Osteoblast (primary cell): ENCODE measurements around the gene NFIA. TPM values are rescaled to one million over a fixed set of nuclear protein-coding genes. Genes with fewer than 3 reads are reported as not detected.

Experiments used
- DNase-seq: peaks from one replicate; pipeline ENCODE4 v3.0.0; 2011; ENCODE audit warnings: low spot score, mixed read lengths; ENCODE audit not compliant: insufficient read length; ENCODE audit errors: missing footprints
- H2AFZ ChIP-seq: 2 replicates; pipeline ENCODE4 v1.6.0; 2011; ENCODE audit warnings: mild to moderate bottlenecking, low read length
- H3K27ac ChIP-seq: 2 replicates; pipeline ENCODE4 v1.5.1; 2011; ENCODE audit warnings: mild to moderate bottlenecking, low read depth, low read length, moderate library complexity
- H3K27me3 ChIP-seq: 2 replicates; pipeline ENCODE4 v1.6.0; 2012; ENCODE audit warnings: mild to moderate bottlenecking, control low read depth, inconsistent platforms, low read length, moderate library complexity; ENCODE audit not compliant: insufficient read depth
- H3K36me3 ChIP-seq: 2 replicates; pipeline ENCODE4 v1.5.1; 2011; ENCODE audit warnings: mild to moderate bottlenecking, low read length, control low read depth, moderate library complexity; ENCODE audit not compliant: insufficient read depth
- H3K4me1 ChIP-seq: 2 replicates; pipeline ENCODE4 v1.5.1; 2011; ENCODE audit warnings: mild to moderate bottlenecking, low read length, control low read depth, moderate library complexity; ENCODE audit not compliant: insufficient read depth
- H3K4me2 ChIP-seq: 2 replicates; pipeline ENCODE4 v1.6.0; 2011; ENCODE audit warnings: mild to moderate bottlenecking, low read length; ENCODE audit not compliant: insufficient read depth
- H3K4me3 ChIP-seq: fragments of 200-600 bp; sonication (generic); 3 replicates; pipeline ENCODE4 v1.5.1; 2012; ENCODE audit warnings: mild to moderate bottlenecking, low read length, inconsistent platforms; ENCODE audit not compliant: insufficient read depth
- H3K79me2 ChIP-seq: 2 replicates; pipeline ENCODE4 v1.6.0; 2012; ENCODE audit warnings: mild to moderate bottlenecking, low read length, control low read depth, inconsistent platforms; ENCODE audit not compliant: insufficient read depth
- H3K9me3 ChIP-seq: 2 replicates; pipeline ENCODE4 v1.5.1; 2011; ENCODE audit warnings: low read depth, low read length, control low read depth
- H4K20me1 ChIP-seq: 2 replicates; pipeline ENCODE4 v1.6.0; 2012; ENCODE audit warnings: mild to moderate bottlenecking, low read length, control low read depth; ENCODE audit not compliant: insufficient read depth
- CTCF ChIP-seq: IDR thresholded peaks from 2 replicates; pipeline ENCODE4 v1.5.1; 2011; ENCODE audit warnings: mild to moderate bottlenecking, low read depth, low read length, moderate library complexity; ENCODE audit errors: extremely low read depth
- total RNA-seq: library from RNA; depleted of rRNA; stranded (reverse); fragments of >200 nt; gene quantifications from 2 replicates; pipeline ENCODE4 v1.2.3, GENCODE V29; 2012

Gene NFIA
- total RNA-seq, 1 donor = 7.2 TPM

- no peak overlapping the region for H2AFZ ChIP-seq
- TF ChIP-seq CTCF = no peak
- H4K20me1 ChIP-seq = no peaks in the 10 kb centered on the region
- DNase-seq = no peak
- no peaks in the 10 kb centered on the region for H3K79me2 ChIP-seq
- no peak overlapping the region for H3K27ac ChIP-seq
- H3K4me3 ChIP-seq = no peak overlapping the region
- H3K9me3 ChIP-seq = no peaks in the 10 kb centered on the region
- H3K4me1 ChIP-seq = no peaks in the 10 kb centered on the region
- H3K4me2 ChIP-seq = no peak overlapping the region
- no peaks in the 10 kb centered on the region for H3K27me3 ChIP-seq
- H3K36me3 ChIP-seq = no peaks in the 10 kb centered on the region
Observed at GRCh38 chr1:61123326-61123725, 41.0 kb downstream of the NFIA start.

GRCh38 chr1:61124078-61124477 lies 41.7 kb downstream of the NFIA start:
- Histone ChIP-seq H3K36me3 (no peaks in the 10 kb centered on the region), H3K27ac (no peak overlapping the region), H3K9me3 (no peaks in the 10 kb centered on the region), H3K79me2 (no peaks in the 10 kb centered on the region), H3K27me3 (no peaks in the 10 kb centered on the region), H2AFZ (no peak overlapping the region), H3K4me3 (no peak overlapping the region), H3K4me1 (no peaks in the 10 kb centered on the region), H3K4me2 (no peak overlapping the region), H4K20me1 (no peaks in the 10 kb centered on the region)
- no peak for DNase-seq
- no peak for TF ChIP-seq CTCF

- no peaks in the 10 kb centered on the region for H3K4me1 ChIP-seq
- H4K20me1 ChIP-seq = no peaks in the 10 kb centered on the region
- no peak overlapping the region for H3K4me3 ChIP-seq
- no peak overlapping the region for H2AFZ ChIP-seq
- no peaks in the 10 kb centered on the region for H3K36me3 ChIP-seq
- H3K9me3 ChIP-seq = no peaks in the 10 kb centered on the region
- DNase-seq = no peak
- no peaks in the 10 kb centered on the region for H3K79me2 ChIP-seq
- no peak overlapping the region for H3K4me2 ChIP-seq
- no peak for TF ChIP-seq CTCF
- H3K27ac ChIP-seq = no peak overlapping the region
- no peaks in the 10 kb centered on the region for H3K27me3 ChIP-seq
Observed at GRCh38 chr1:61124696-61125095, 42.3 kb downstream of the NFIA start.

- no peak for DNase-seq
- Histone ChIP-seq H3K36me3 (no peaks in the 10 kb centered on the region), H3K4me3 (no peak overlapping the region), H2AFZ (no peak overlapping the region), H4K20me1 (no peaks in the 10 kb centered on the region), H3K4me2 (no peak overlapping the region), H3K4me1 (no peaks in the 10 kb centered on the region), H3K27me3 (no peaks in the 10 kb centered on the region), H3K79me2 (no peaks in the 10 kb centered on the region), H3K9me3 (no peaks in the 10 kb centered on the region), H3K27ac (no peak overlapping the region)
- TF ChIP-seq CTCF = no peak
Observed at GRCh38 chr1:61125263-61125662, 42.9 kb downstream of the NFIA start.
